Measurements from ENCODE around the gene ZNF135.

The ZNF135 gene
- 2.4 reads per million, percentile 7 among the genes with 10 or more reads in this experiment for total RNA-seq

GRCh38 chr19:58059003-58059670 is at the start of gene ZNF135:
TSS of gene ZNF135 (plus strand) at chr19:58059282. CDS start at chr19:58060003, 721 bp downstream.
- peak; percentile 9 for DNase-seq

DNA sequence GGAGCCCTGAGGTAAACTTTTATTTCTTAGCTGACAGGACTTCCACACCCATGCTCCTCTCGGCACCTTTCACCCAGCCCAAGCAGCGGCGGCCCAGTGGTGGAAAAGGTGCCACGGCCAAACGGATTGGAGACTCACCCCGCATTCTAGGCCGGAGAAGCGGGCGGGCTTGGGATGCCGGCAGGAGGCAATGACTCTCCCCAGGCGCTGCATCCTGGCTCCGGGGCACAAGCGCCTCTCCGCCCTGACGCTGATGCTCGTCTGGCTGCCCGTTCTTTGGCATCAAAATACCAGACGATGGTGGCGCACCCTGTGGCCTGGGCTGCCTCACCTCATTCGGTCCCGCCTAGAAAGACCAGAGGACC is 49.8 kb upstream of the ZNF135 start:
- no peak for DNase-seq

DNA sequence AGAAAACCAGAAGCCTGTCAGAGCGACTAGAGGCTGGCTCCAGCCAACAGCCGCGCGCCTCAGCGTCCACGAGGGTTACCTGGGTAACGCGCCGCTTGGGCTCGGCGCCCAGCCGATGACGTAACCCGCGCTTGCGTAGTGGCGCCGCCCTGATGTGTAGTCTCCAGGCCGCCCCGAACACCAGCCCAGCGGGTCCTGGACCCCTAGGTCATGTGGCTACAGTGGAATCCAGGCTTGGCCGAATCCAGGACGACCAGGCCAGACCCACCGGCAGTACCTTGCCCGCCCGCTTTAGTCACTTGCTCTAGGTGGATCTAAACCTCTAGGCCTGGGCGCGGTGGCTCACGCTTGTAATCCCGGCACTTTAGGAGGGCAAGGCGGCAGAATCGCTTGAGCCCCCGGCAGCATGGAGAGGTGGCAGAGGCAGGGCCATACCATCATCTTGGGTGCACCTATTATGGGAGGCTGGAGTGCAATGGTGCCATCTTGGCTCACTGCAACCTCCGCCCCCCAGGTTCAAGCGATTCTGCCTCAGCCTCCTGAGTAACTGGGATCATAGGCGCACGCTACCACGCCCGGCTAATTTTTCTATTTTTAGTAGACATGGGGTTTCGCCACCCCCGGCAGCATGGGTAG is 49.3 kb upstream of the ZNF135 start:
- DNase-seq = peak; percentile 32

DNA sequence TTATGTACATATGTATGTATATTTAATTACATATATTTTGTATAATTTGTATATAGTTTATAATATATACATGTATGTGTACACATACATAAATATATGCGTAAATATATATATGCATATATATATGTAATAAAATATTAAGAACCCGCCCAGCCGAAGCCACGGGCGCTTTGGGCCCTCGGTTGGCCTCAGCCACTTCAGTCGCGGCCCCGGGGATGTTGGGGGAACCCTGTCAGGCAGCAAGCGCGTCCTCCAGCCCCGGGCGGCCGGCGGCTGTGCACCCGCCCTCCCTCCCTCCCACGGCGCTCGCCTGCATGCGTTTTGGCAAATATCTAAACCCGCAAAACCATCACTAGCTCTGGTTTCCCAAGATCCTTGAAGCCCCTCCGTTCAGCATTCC is 48.6 kb upstream of the ZNF135 start:
- DNase-seq = no peak

DNA sequence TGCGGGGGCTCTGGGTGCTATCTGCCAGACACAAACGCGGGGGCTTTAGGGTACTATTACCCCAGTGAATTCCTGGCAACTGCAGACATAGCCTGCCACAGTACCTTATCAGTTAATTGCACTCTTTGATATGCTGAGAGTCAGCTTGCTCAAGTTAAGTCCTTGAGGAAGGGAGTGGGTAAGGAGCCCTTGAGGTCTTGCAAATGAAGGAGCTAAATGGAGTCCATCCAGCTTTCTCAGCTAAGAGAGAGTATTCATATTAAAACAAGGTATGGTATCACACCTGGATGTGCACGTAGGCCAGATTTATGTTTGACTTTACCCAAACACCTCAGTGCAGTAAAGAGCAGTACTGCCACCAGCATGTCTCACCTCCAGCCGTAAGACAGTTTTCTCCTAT is 44.9 kb upstream of the ZNF135 start:
- no peak for DNase-seq

DNA sequence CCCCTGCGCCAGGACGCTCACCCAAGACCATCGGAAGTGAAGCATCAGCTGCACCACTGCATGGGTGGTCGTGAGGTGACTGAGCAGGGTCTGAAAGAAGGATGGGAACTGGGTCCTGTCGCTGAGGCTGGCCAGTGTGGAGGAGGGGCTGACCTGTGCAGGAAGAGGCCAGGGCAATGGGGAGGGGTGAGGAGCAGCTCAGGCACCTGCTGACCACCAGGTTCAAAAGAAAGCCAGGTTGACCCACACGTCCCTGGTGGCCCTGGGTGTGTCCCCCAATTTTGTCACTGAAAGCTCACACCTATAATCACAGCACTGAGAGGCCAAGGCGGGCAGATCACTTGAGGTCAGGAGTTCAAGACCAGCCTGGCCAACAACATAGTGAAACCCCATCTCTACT is 39.0 kb upstream of the ZNF135 start:
- no peak for DNase-seq

DNA sequence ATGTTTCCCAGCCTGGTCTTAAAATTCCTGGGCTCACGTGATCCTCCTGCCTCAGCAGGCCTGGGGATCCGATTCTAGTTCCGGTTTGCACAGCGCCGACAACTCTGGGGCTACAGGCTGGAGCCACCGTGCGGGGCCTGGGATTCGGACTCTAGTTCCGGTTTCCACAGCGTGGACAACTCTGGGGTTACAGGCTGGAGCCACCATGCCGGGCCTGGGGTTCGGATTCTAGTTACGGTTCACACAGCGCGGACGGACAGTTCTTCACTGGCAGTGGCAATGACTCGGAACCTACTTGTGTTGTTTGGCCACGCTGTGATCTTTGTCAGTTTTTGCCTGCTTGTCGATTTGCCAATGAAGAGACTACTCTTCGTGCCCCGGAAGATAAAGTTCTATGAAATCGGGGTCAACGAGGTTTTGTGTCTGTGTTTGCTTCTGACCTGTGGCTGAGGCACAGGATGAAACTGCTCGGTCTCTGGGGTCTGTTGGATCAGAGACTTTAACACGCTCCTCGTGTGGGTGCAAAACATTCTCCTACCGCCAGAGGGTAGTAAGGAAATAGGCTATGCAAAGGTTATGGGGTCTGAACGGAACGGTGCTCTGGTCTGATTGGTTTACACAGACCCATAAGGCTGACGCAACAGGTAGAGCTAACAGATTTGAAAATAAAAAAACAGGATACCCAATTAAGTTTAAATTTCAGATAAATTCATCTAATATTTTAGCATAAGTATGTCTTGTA is 37.4 kb upstream of the ZNF135 start:
- DNase-seq = peak; percentile 15

- DNase-seq = no peak
Measured at GRCh38 chr19:58022283-58022660, 36.8 kb upstream of the ZNF135 start.

GRCh38 chr19:58024661-58025060 is 34.4 kb upstream of the ZNF135 start:
- no peak for DNase-seq

DNA sequence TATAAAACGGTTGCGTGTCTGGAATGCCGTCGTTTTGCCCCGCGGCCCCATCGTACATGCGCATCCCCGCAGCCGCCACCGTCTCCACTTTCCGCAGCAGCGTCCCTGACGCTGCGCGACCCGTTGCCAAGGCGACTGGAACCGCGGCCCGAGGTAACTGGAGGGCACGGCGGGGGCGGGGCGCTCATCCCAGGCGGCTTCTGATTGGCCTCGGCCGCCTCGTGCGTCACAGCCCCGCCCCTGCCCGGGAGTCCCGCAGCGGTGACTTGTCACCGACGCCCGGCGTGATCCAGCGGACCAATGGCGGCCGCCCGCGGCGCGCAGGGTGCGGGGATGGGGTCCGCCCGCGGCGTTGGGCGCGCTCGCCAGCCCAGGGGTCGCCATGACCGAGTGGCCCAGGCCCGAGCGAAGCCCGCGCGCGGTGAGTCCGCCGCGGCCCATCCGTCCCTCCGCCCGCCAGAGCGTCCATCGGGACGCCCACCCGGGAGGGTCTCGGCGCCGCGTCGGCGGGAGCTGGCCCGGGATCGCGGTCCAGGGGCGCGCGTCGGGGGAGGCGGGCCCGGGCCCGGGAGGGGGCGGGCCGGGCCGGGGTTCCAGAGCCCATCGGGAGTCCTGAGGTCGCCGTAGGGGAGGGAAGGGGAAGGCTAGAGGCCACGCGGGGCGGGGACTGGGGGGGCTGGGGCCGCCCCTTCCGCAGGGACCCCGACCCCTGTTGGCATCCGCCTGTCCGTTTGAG is 25.2 kb upstream of the ZNF135 start, which contains the start of gene ZSCAN1:
TSS of gene ZSCAN1 (plus strand) at position 285 of the 736 bp plus-strand sequence. CDS start 3,812 bp downstream, outside the sequence.
- no peak for DNase-seq

DNA sequence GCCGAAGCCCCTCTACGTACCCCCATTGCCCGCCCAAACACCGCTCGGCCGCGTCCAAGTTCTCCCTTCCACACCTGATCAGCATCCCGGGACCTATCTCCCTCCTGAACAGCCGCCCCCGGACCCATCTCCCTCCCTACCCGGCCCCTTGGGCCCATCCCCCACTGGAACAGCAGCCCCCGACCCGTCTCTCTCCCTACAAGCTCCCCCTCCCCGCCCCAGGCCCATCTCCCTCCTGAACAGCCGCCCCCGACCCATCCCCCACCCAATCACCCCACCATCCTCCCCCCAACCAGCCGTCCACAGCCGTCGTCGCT is 24.6 kb upstream of the ZNF135 start:
- no peak for DNase-seq

GRCh38 chr19:58035863-58036262 is 23.2 kb upstream of the ZNF135 start:
- no peak for DNase-seq

DNA sequence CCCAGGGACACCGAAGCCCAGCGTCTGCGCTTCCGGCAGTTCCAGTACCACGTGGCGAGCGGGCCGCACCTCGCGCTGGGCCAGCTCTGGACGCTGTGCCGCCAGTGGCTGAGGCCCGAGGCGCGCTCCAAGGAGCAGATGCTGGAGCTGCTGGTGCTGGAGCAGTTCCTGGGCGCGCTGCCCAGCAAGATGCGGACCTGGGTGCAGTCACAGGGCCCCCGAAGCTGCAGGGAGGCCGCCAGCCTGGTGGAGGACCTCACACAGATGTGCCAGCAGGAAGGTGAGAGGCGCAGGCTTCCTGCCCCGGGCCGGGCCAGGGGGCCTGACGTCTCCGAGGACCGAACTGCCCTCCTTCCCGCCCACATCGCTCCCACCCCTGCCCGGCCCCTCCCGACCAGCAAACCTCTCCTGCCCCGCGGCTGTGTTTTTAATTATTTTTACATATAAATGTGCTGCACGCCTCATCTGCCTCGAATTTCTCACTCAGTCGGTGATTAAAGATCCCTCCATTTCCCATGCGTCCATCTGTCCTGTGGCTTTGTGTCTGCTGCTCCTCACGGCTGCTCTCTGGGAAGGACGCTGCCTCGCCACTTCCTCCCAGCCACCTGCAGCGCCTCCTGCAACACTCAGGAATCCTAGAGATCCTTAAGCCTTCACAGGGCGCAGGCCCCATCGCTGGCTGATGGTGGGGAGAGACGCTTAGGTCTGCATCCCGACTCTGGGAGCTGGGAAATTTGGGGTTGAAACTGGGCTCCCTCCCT is 21.0 kb upstream of the ZNF135 start:
- no peak for DNase-seq

DNA sequence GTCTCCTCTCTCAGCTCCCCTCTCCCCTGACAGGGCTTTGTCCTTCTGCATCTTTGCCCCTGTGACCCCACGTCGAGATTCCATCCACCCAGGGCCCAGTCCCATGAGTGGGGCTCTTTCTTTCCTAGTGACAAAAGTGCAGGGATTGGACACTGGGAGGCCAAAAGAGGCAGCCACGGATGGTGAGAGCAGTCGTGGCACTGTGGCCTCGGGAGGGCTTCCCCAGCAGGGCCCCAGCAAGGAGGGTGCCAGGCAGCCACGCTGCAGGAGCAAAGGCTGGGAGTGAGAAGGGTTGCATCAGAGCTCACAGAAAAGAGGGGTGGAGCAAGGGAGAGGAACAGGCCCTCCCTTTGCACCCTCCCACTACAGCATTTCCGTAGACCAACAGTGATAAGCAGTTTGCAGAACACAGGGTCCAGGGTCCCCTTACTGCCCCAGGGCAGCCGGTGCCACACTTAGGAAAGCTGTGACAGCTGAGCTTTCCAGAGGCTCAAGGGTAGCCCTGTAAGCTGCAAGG is 20.3 kb upstream of the ZNF135 start:
- no peak for DNase-seq

- DNase-seq = no peak
Measured at GRCh38 chr19:58040751-58041525, 18.1 kb upstream of the ZNF135 start.

- DNase-seq = no peak
Measured at GRCh38 chr19:58042495-58043340, 16.4 kb upstream of the ZNF135 start.

- no peak for DNase-seq
Measured at GRCh38 chr19:58044391-58044790, 14.7 kb upstream of the ZNF135 start.

GRCh38 chr19:58044886-58045285 is 14.2 kb upstream of the ZNF135 start:
- no peak for DNase-seq

DNA sequence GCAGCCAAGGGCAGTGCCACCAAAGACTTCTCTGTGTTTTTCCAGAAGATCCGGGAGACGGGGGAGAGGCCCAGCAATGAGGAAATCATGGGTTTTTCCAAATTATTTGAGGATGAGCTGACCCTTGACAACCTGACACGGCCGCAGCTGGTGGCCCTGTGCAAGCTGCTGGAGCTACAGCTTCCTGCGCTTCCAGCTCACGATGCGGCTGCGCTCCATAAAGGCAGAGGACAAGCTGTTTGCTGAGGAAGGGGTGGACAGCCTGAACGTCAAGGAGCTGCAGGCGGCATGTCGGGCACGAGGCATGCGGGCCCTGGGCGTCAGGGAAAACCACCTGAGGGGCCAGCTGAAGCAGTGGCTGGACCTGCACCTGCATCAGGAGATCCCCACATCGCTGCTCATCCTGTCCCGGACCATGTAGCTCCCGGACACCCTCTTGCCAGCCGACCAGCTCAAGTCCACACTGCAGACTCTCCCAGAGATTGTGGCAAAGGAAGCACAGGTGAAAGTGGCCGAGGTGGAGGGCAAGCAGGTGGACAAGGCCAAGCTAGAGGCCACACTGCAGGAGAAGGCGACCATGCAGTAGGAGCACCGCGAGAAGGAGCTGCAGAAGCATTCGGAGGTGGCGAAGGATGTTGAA is 13.6 kb upstream of the ZNF135 start:
- DNase-seq = no peak

GRCh38 chr19:58046856-58047255 is 12.2 kb upstream of the ZNF135 start:
- no peak for DNase-seq

Data from effector CD4-positive, alpha-beta T cell (primary cell).